SK-N-SH treated with all-trans-retinoic acid at 6 μM for 48 hours (cell line): ENCODE data around the gene VCP.

Experiments
- CREB5 ChIP-seq: fragments of 250-450 bp; sonication (Bioruptor Pico); IDR thresholded peaks from 2 replicates; pipeline ENCODE4 v1.5.1; 2020; ENCODE audit warnings: low read depth, mild to moderate bottlenecking, moderate library complexity
- GLIS3 ChIP-seq: fragments of 250-450 bp; sonication (Bioruptor Pico); IDR thresholded peaks from 2 replicates; pipeline ENCODE4 v1.5.0; 2020; ENCODE audit warnings: mild to moderate bottlenecking, moderate library complexity
- POU6F1 ChIP-seq: fragments of 250-450 bp; sonication (Bioruptor Pico); IDR thresholded peaks from 2 replicates; pipeline ENCODE4 v1.8.0; 2021; ENCODE audit warnings: low read depth, mild to moderate bottlenecking, moderate library complexity, borderline replicate concordance
- ZFP30 ChIP-seq: fragments of 450-650 bp; formaldehyde crosslinking; IDR thresholded peaks from 2 replicates; pipeline ENCODE4 v1.5.0; 2022; ENCODE audit warnings: mild to moderate bottlenecking, moderate library complexity
- ZNF8 ChIP-seq: fragments of 450-650 bp; formaldehyde crosslinking; IDR thresholded peaks from 2 replicates; pipeline ENCODE4 v1.5.0; 2020; ENCODE audit warnings: mild to moderate bottlenecking, moderate library complexity
- TF ChIP-seq, protein P1 (sequence below): fragments of 250-450 bp; sonication (Bioruptor Pico); IDR thresholded peaks from 2 replicates; pipeline ENCODE4 v1.5.0; 2020; ENCODE audit warnings: mild to moderate bottlenecking, moderate library complexity
- TF ChIP-seq, protein P2 (sequence below): fragments of 250-450 bp; sonication (Bioruptor Pico); IDR thresholded peaks from 2 replicates; pipeline ENCODE4 v1.8.0; 2020; ENCODE audit warnings: mild to moderate bottlenecking, moderate library complexity, borderline replicate concordance

GRCh38 chr9:35110327-35110761 is 37.9 kb upstream of the VCP start:
- TF ChIP-seq POU6F1 (CRISPR knock-in tag) (no peak), ZFP30 (CRISPR knock-in tag) (no peak), GLIS3 (CRISPR knock-in tag) (no peak), CREB5 (CRISPR knock-in tag) (no peak), ZNF8 (no peak)
- TF ChIP-seq, protein P1, sequence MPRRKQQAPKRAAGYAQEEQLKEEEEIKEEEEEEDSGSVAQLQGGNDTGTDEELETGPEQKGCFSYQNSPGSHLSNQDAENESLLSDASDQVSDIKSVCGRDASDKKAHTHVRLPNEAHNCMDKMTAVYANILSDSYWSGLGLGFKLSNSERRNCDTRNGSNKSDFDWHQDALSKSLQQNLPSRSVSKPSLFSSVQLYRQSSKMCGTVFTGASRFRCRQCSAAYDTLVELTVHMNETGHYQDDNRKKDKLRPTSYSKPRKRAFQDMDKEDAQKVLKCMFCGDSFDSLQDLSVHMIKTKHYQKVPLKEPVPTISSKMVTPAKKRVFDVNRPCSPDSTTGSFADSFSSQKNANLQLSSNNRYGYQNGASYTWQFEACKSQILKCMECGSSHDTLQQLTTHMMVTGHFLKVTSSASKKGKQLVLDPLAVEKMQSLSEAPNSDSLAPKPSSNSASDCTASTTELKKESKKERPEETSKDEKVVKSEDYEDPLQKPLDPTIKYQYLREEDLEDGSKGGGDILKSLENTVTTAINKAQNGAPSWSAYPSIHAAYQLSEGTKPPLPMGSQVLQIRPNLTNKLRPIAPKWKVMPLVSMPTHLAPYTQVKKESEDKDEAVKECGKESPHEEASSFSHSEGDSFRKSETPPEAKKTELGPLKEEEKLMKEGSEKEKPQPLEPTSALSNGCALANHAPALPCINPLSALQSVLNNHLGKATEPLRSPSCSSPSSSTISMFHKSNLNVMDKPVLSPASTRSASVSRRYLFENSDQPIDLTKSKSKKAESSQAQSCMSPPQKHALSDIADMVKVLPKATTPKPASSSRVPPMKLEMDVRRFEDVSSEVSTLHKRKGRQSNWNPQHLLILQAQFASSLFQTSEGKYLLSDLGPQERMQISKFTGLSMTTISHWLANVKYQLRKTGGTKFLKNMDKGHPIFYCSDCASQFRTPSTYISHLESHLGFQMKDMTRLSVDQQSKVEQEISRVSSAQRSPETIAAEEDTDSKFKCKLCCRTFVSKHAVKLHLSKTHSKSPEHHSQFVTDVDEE (CRISPR knock-in tag): no peak
- TF ChIP-seq, protein P2, sequence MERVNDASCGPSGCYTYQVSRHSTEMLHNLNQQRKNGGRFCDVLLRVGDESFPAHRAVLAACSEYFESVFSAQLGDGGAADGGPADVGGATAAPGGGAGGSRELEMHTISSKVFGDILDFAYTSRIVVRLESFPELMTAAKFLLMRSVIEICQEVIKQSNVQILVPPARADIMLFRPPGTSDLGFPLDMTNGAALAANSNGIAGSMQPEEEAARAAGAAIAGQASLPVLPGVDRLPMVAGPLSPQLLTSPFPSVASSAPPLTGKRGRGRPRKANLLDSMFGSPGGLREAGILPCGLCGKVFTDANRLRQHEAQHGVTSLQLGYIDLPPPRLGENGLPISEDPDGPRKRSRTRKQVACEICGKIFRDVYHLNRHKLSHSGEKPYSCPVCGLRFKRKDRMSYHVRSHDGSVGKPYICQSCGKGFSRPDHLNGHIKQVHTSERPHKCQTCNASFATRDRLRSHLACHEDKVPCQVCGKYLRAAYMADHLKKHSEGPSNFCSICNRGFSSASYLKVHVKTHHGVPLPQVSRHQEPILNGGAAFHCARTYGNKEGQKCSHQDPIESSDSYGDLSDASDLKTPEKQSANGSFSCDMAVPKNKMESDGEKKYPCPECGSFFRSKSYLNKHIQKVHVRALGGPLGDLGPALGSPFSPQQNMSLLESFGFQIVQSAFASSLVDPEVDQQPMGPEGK (CRISPR knock-in tag): no peak
